Measurements from ENCODE around the gene DNAJC11. TPM values are rescaled to one million over a fixed set of nuclear protein-coding genes. Genes with fewer than 3 reads are reported as not detected.

DNAJC11 gene
- total RNA-seq, 1 experiment from 2014 or later = 93.6 TPM

DNA sequence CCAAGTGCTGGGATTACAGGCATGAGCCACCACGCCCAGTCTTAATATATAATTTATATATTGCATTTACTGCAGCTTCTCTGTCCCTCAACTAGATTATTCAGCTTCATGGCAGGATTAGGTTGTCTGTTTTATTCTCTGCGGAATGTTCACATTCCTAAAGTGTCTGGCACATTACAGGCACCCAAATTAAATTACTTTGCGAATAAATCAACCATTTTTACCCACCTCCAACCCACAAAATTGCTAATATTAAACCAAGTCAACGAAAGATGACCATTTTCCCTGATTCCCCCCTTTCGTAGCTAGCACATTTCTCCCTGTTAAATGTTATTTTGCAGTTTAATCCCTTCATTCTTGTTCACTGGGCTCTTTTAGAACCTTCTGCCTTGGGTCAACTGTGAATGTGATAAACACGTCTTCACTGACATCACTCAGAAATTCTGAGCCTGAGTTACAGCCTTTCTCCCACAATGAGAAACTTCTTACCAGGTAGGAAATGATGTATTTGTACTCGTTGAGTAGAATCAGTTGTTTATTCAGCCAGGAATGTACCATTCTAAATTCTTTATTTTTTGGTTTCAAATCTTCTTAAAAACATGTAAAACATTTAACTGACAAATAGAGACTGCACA, 41.1 kb downstream of the DNAJC11 start:
- H3K36me3 ChIP-seq (ENCODE audit: control insufficient read depth, insufficient read depth, low read length) = no peaks in the 10 kb centered on the region; the same call in none of the 2 replicates
- in situ Hi-C loops (cut with HindIII; ENCODE audit: low pct_unique_long_range_greater_than_20kb, low sequenced_read_pairs) = no loop called here
- CTCF ChIA-PET = no interaction called here

DNA sequence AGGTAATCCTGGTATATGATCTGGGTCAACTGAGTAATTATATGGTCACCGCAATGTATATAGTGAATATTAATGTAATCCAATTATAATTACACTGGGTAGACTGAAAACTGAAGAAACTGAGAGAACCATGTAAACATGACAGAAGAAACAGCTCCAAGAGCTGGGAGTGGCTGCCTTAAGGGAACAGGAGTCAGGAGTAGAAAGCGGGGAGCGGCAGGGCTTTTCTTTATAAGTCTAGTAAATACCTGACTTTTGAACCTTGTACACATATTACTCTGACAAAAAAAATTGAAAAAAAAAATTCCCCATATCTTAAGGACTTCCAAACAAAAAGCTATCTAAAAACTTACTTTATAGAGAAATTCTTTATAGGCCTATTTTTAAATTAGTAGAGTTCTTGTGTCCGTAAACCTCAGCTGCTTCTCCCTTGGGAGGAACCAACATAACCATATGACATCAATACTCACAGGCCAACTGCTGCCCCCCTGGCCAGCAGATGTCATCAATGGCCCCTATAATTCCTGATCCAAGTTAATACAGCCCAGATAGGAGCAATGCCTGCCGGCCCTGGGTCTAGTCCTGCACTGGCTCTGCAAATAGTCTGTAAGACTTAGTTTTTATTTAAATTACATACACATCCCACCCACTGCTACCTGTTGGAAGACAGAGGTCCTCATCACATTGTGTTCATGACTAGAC, 43.1 kb downstream of the DNAJC11 start:
- intact Hi-C loops (cut with micrococcal nuclease; ENCODE audit: unreplicated experiment) (no loop called here), in situ Hi-C loops (cut with HindIII; ENCODE audit: low pct_unique_long_range_greater_than_20kb, low sequenced_read_pairs) (no loop called here)
- no peaks in the 10 kb centered on the region for H3K27me3 ChIP-seq (ENCODE audit: control insufficient read depth, insufficient read depth, low read length)
- CTCF ChIA-PET = no interaction called here
- H3K4me3 ChIP-seq (ENCODE audit: low read depth in 2 of 2, low read length in 2 of 2) = no peak overlapping the region
- BruUV-seq (replicated peaks) = no TSS peak
- TF ChIP-seq SIN3A (IDR thresholded peaks at IDR 0.05; ENCODE audit: borderline replicate concordance, insufficient read depth, low read depth, low read length) (no peak), REST (IDR thresholded peaks at IDR 0.05; ENCODE audit: insufficient read depth in 1 of 2, low read depth in 2 of 2, low read length in 1 of 2) (no peak), POLR2AphosphoS5 (IDR thresholded peaks at IDR 0.05; ENCODE audit: low read depth, low read length) (no peak), TCF7L2 (IDR thresholded peaks at IDR 0.05; ENCODE audit: low read depth, low read length) (no peak)
- TF ChIP-seq, protein P1, sequence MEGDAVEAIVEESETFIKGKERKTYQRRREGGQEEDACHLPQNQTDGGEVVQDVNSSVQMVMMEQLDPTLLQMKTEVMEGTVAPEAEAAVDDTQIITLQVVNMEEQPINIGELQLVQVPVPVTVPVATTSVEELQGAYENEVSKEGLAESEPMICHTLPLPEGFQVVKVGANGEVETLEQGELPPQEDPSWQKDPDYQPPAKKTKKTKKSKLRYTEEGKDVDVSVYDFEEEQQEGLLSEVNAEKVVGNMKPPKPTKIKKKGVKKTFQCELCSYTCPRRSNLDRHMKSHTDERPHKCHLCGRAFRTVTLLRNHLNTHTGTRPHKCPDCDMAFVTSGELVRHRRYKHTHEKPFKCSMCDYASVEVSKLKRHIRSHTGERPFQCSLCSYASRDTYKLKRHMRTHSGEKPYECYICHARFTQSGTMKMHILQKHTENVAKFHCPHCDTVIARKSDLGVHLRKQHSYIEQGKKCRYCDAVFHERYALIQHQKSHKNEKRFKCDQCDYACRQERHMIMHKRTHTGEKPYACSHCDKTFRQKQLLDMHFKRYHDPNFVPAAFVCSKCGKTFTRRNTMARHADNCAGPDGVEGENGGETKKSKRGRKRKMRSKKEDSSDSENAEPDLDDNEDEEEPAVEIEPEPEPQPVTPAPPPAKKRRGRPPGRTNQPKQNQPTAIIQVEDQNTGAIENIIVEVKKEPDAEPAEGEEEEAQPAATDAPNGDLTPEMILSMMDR (IDR thresholded peaks at IDR 0.05) = no peak
- no peaks in the 10 kb centered on the region for H3K4me1 ChIP-seq (ENCODE audit: control insufficient read depth, insufficient read depth, low read length)
- DNase-seq (ENCODE audit: low read depth, low spot score) (no peak), ATAC-seq (no peak)
- POLR2A ChIA-PET = no interaction called here
- no peaks in the 10 kb centered on the region for H3K9me3 ChIP-seq (ENCODE audit: control insufficient read depth, insufficient read depth, low read depth, low read length)
- H3K27ac ChIP-seq (ENCODE audit: low read length) = no peak overlapping the region
- H3K36me3 ChIP-seq (ENCODE audit: control insufficient read depth, insufficient read depth, low read length) = peaks cover 9% of the 10 kb centered on the region

More for the DNA sequence above, 41.1 kb downstream of the DNAJC11 start:
- H3K9me3 ChIP-seq (ENCODE audit: control insufficient read depth, insufficient read depth, low read depth, low read length) = no peaks in the 10 kb centered on the region
- no TSS peak for BruUV-seq (replicated peaks)
- no peak for TF ChIP-seq SIN3A (IDR thresholded peaks at IDR 0.05; ENCODE audit: borderline replicate concordance, insufficient read depth, low read depth, low read length)
- POLR2A ChIA-PET = no interaction called here
- no peak overlapping the region for H3K4me3 ChIP-seq (ENCODE audit: low read depth in 2 of 2, low read length in 2 of 2)
- no peak overlapping the region for H3K27ac ChIP-seq (ENCODE audit: low read length)
- H3K4me1 ChIP-seq (ENCODE audit: control insufficient read depth, insufficient read depth, low read length) = no peaks in the 10 kb centered on the region
- DNase-seq (ENCODE audit: low read depth, low spot score) (no peak), ATAC-seq (no peak)
- H3K27me3 ChIP-seq (ENCODE audit: control insufficient read depth, insufficient read depth, low read length) = no peaks in the 10 kb centered on the region
- intact Hi-C loops (cut with micrococcal nuclease; ENCODE audit: unreplicated experiment) = no loop called here

DNA sequence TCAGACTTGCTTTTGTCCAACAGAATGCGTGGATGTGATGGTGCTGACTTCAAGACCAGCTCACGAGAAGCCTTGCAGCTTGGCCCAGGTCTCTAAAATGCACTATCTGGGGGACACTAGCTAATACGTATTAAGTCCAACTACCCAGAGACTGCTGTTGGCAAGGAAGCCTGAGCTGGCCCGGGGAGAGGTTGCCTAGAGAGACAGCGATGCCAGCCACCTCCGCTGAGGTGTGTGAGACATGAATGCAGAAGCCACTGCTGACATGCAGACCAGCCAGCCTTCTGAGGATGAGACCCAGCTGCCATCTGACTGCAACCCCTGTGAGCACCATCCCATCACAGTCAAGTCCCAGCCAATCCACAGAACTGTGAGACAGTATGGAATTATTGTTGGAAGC, 44.5 kb downstream of the DNAJC11 start:
- intact Hi-C loops (cut with micrococcal nuclease; ENCODE audit: unreplicated experiment) = no loop called here
- Histone ChIP-seq H3K9me3 (ENCODE audit: control insufficient read depth, insufficient read depth, low read depth, low read length) (no peaks in the 10 kb centered on the region), H3K36me3 (ENCODE audit: control insufficient read depth, insufficient read depth, low read length) (peaks cover 10% of the 10 kb centered on the region), H3K4me3 (ENCODE audit: low read depth in 2 of 2, low read length in 2 of 2) (no peak overlapping the region), H3K4me1 (ENCODE audit: control insufficient read depth, insufficient read depth, low read length) (no peaks in the 10 kb centered on the region), H3K27ac (ENCODE audit: low read length) (no peak overlapping the region), H3K27me3 (ENCODE audit: control insufficient read depth, insufficient read depth, low read length) (no peaks in the 10 kb centered on the region)
- no TSS peak for BruUV-seq (replicated peaks)
- ChIA-PET POLR2A (interaction anchor here (0.7 kb wide), 1 partner anchor 22 kb away, joined by 11 read pairs; no protein-coding TSS in a partner anchor), CTCF (no interaction called here)
- ATAC-seq (no peak), DNase-seq (ENCODE audit: low read depth, low spot score) (no peak)
- in situ Hi-C loops (cut with HindIII; ENCODE audit: low pct_unique_long_range_greater_than_20kb, low sequenced_read_pairs) = no loop called here
- no peak for TF ChIP-seq SIN3A (IDR thresholded peaks at IDR 0.05; ENCODE audit: borderline replicate concordance, insufficient read depth, low read depth, low read length)
- no peak for TF ChIP-seq TCF7L2 (IDR thresholded peaks at IDR 0.05; ENCODE audit: low read depth, low read length)
- no peak for TF ChIP-seq POLR2AphosphoS5 (IDR thresholded peaks at IDR 0.05; ENCODE audit: low read depth, low read length)
- TF ChIP-seq, protein P1 (IDR thresholded peaks at IDR 0.05) = no peak
- no peak for TF ChIP-seq REST (IDR thresholded peaks at IDR 0.05; ENCODE audit: insufficient read depth in 1 of 2, low read depth in 2 of 2, low read length in 1 of 2)

All from Panc1 (cell line).